Karpas-422 (cell line): ENCODE data around the gene GLRA3. TPM values are rescaled to one million over a fixed set of nuclear protein-coding genes. Genes with fewer than 3 reads are reported as not detected.

ENCODE experiments used
- DNase-seq: peaks from one replicate; pipeline ENCODE4 v3.0.0-alpha.2; 2015
- H2AFZ ChIP-seq: fragments of 200-600 bp; sonication (generic); 2 replicates; pipeline ENCODE4 v1.6.1; 2014; ENCODE audit warnings: antibody characterized with exemption, low read length, mixed read lengths
- H3K27ac ChIP-seq: fragments of 200-600 bp; sonication (generic); 2 replicates; pipeline ENCODE4 v1.5.1; 2014; ENCODE audit warnings: mild to moderate bottlenecking, low read length, moderate library complexity
- H3K27me3 ChIP-seq: fragments of 200-600 bp; sonication (generic); 2 replicates; pipeline ENCODE4 v1.6.1; 2014; ENCODE audit warnings: low read length, mixed read lengths
- H3K36me3 ChIP-seq: fragments of 200-600 bp; sonication (generic); 2 replicates; pipeline ENCODE4 v1.6.1; 2014; ENCODE audit warnings: low read length, mixed read lengths; ENCODE audit not compliant: insufficient read depth
- H3K4me1 ChIP-seq: fragments of 200-600 bp; sonication (generic); 2 replicates; pipeline ENCODE4 v1.6.1; 2014; ENCODE audit warnings: mild to moderate bottlenecking, low read length, mixed read lengths
- H3K4me2 ChIP-seq: fragments of 200-600 bp; sonication (generic); 2 replicates; pipeline ENCODE4 v1.6.1; 2014; ENCODE audit warnings: low read length, low read depth, mild to moderate bottlenecking; ENCODE audit not compliant: poor library complexity, severe bottlenecking
- H3K4me3 ChIP-seq: fragments of 200-600 bp; sonication (generic); 2 replicates; pipeline ENCODE4 v1.5.1; 2014; ENCODE audit warnings: mild to moderate bottlenecking, antibody characterized with exemption, low read length, mixed read lengths
- H3K79me2 ChIP-seq: fragments of 200-600 bp; sonication (generic); 2 replicates; pipeline ENCODE4 v1.6.1; 2014; ENCODE audit warnings: mild to moderate bottlenecking, low read length, mixed read lengths
- H3K9ac ChIP-seq: fragments of 200-600 bp; sonication (generic); 2 replicates; pipeline ENCODE4 v1.6.0; 2014; ENCODE audit warnings: low read length
- H3K9me2 ChIP-seq: fragments of 200-600 bp; sonication (generic), shearing (Covaris generic); replicated peaks from 2 replicates; pipeline ENCODE4 v1.6.0; 2014; ENCODE audit warnings: mild to moderate bottlenecking, low read length, moderate library complexity; ENCODE audit not compliant: insufficient read depth
- H3K9me3 ChIP-seq: fragments of 300-700, 200-600 bp; sonication (generic); 2 replicates; pipeline ENCODE4 v1.6.1; 2014; ENCODE audit warnings: low read length, mixed read lengths
- H4K20me1 ChIP-seq: fragments of 200-600 bp; sonication (generic); 2 replicates; pipeline ENCODE4 v1.6.1; 2014; ENCODE audit warnings: mild to moderate bottlenecking, antibody characterized with exemption, low read length, low read depth; ENCODE audit not compliant: insufficient read depth
- total RNA-seq: library from RNA; depleted of rRNA; stranded (reverse); fragments of >200 nt; shearing (Covaris generic); gene quantifications from 2 replicates; pipeline ENCODE4 v1.2.3, GENCODE V29; 2014; ENCODE audit warnings: low replicate concordance

Gene GLRA3
- total RNA-seq, 1 experiment from 2014 or later: not detected

- Histone ChIP-seq H3K27ac (no peak overlapping the region), H3K9me2 (no peaks in the 10 kb centered on the region), H3K36me3 (no peaks in the 10 kb centered on the region), H4K20me1 (no peaks in the 10 kb centered on the region), H3K9me3 (no peaks in the 10 kb centered on the region), H3K27me3 (no peaks in the 10 kb centered on the region), H3K4me2 (no peak overlapping the region), H3K79me2 (no peaks in the 10 kb centered on the region), H2AFZ (no peak overlapping the region), H3K4me3 (no peak overlapping the region), H3K9ac (no peak overlapping the region), H3K4me1 (no peaks in the 10 kb centered on the region)
- DNase-seq: no peak
These were observed 71.3 kb downstream of the GLRA3 start for GRCh38 chr4:174757736-174758135.

- no peaks in the 10 kb centered on the region for H3K36me3 ChIP-seq
- no peaks in the 10 kb centered on the region for H3K9me2 ChIP-seq
- H4K20me1 ChIP-seq: no peaks in the 10 kb centered on the region
- H2AFZ ChIP-seq: no peak overlapping the region
- H3K27me3 ChIP-seq: no peaks in the 10 kb centered on the region
- H3K9me3 ChIP-seq: no peaks in the 10 kb centered on the region
- H3K4me2 ChIP-seq: no peak overlapping the region
- H3K9ac ChIP-seq: no peak overlapping the region
- no peak overlapping the region for H3K4me3 ChIP-seq
- no peak overlapping the region for H3K27ac ChIP-seq
- DNase-seq: no peak
- no peaks in the 10 kb centered on the region for H3K79me2 ChIP-seq
- H3K4me1 ChIP-seq: no peaks in the 10 kb centered on the region
These were observed 76.0 kb downstream of the GLRA3 start for GRCh38 chr4:174753021-174753420.

- H3K27ac ChIP-seq: no peak overlapping the region
- no peaks in the 10 kb centered on the region for H3K79me2 ChIP-seq
- no peak overlapping the region for H3K4me3 ChIP-seq
- DNase-seq: no peak
- no peak overlapping the region for H3K9ac ChIP-seq
- no peak overlapping the region for H2AFZ ChIP-seq
- H3K4me2 ChIP-seq: no peak overlapping the region
- no peaks in the 10 kb centered on the region for H3K36me3 ChIP-seq
- no peaks in the 10 kb centered on the region for H3K27me3 ChIP-seq
- H3K9me3 ChIP-seq: no peaks in the 10 kb centered on the region
- no peaks in the 10 kb centered on the region for H3K4me1 ChIP-seq
- no peaks in the 10 kb centered on the region for H3K9me2 ChIP-seq
- H4K20me1 ChIP-seq: no peaks in the 10 kb centered on the region
These were observed 77.0 kb downstream of the GLRA3 start for GRCh38 chr4:174752026-174752425.

- no peak overlapping the region for H3K4me2 ChIP-seq
These were observed 80.0 kb downstream of the GLRA3 start for GRCh38 chr4:174749091-174749490.

GRCh38 chr4:174746710-174747109, 82.3 kb downstream of the GLRA3 start:
- no peaks in the 10 kb centered on the region for H3K4me1 ChIP-seq
- H3K4me3 ChIP-seq: no peak overlapping the region
- no peak overlapping the region for H3K4me2 ChIP-seq
- H3K27ac ChIP-seq: no peak overlapping the region
- DNase-seq: no peak
- no peaks in the 10 kb centered on the region for H4K20me1 ChIP-seq
- H3K9me2 ChIP-seq: no peaks in the 10 kb centered on the region
- H3K36me3 ChIP-seq: no peaks in the 10 kb centered on the region
- H3K27me3 ChIP-seq: no peaks in the 10 kb centered on the region
- H3K9me3 ChIP-seq: no peaks in the 10 kb centered on the region
- no peaks in the 10 kb centered on the region for H3K79me2 ChIP-seq
- H3K9ac ChIP-seq: no peak overlapping the region
- no peak overlapping the region for H2AFZ ChIP-seq

More at GRCh38 chr4:174749091-174749490, 80.0 kb downstream of the GLRA3 start:
- Histone ChIP-seq H3K27me3 (no peaks in the 10 kb centered on the region), H2AFZ (no peak overlapping the region), H3K4me1 (no peaks in the 10 kb centered on the region), H3K9me2 (no peaks in the 10 kb centered on the region), H3K9ac (no peak overlapping the region), H3K9me3 (no peaks in the 10 kb centered on the region), H3K27ac (no peak overlapping the region), H3K79me2 (no peaks in the 10 kb centered on the region), H4K20me1 (no peaks in the 10 kb centered on the region), H3K4me3 (no peak overlapping the region), H3K36me3 (no peaks in the 10 kb centered on the region)
- no peak for DNase-seq

- H3K36me3 ChIP-seq: no peaks in the 10 kb centered on the region
- no peak overlapping the region for H3K4me3 ChIP-seq
- H3K4me2 ChIP-seq: no peak overlapping the region
These were observed 86.5 kb downstream of the GLRA3 start for GRCh38 chr4:174742561-174742960.

GRCh38 chr4:174739576-174739975, 89.5 kb downstream of the GLRA3 start:
- Histone ChIP-seq H3K79me2 (no peaks in the 10 kb centered on the region), H3K27ac (no peak overlapping the region), H3K9me3 (no peaks in the 10 kb centered on the region), H3K9ac (no peak overlapping the region), H3K4me3 (no peak overlapping the region), H3K36me3 (no peaks in the 10 kb centered on the region), H3K27me3 (no peaks in the 10 kb centered on the region), H3K9me2 (no peaks in the 10 kb centered on the region), H4K20me1 (no peaks in the 10 kb centered on the region), H2AFZ (no peak overlapping the region), H3K4me2 (no peak overlapping the region), H3K4me1 (no peaks in the 10 kb centered on the region)
- DNase-seq: no peak

More at GRCh38 chr4:174742561-174742960, 86.5 kb downstream of the GLRA3 start:
- H3K79me2 ChIP-seq: no peaks in the 10 kb centered on the region
- no peaks in the 10 kb centered on the region for H3K27me3 ChIP-seq
- no peaks in the 10 kb centered on the region for H3K4me1 ChIP-seq
- no peak overlapping the region for H3K9ac ChIP-seq
- no peaks in the 10 kb centered on the region for H3K9me2 ChIP-seq
- no peak for DNase-seq
- H3K9me3 ChIP-seq: no peaks in the 10 kb centered on the region
- H2AFZ ChIP-seq: no peak overlapping the region
- H3K27ac ChIP-seq: no peak overlapping the region
- no peaks in the 10 kb centered on the region for H4K20me1 ChIP-seq

GRCh38 chr4:174734181-174734580, 94.9 kb downstream of the GLRA3 start:
- no peak overlapping the region for H2AFZ ChIP-seq
- H3K4me1 ChIP-seq: no peaks in the 10 kb centered on the region
- H3K9me3 ChIP-seq: no peaks in the 10 kb centered on the region
- no peaks in the 10 kb centered on the region for H3K36me3 ChIP-seq
- no peak for DNase-seq
- H3K27me3 ChIP-seq: no peaks in the 10 kb centered on the region
- no peak overlapping the region for H3K4me3 ChIP-seq
- no peak overlapping the region for H3K27ac ChIP-seq
- no peak overlapping the region for H3K4me2 ChIP-seq
- no peak overlapping the region for H3K9ac ChIP-seq
- H4K20me1 ChIP-seq: no peaks in the 10 kb centered on the region
- H3K79me2 ChIP-seq: no peaks in the 10 kb centered on the region
- H3K9me2 ChIP-seq: no peaks in the 10 kb centered on the region

GRCh38 chr4:174717828-174718227, 111.2 kb downstream of the GLRA3 start:
- Histone ChIP-seq H3K4me2 (no peak overlapping the region), H3K4me1 (no peaks in the 10 kb centered on the region), H3K27ac (no peak overlapping the region), H2AFZ (no peak overlapping the region), H3K27me3 (no peaks in the 10 kb centered on the region), H3K9me2 (no peaks in the 10 kb centered on the region), H3K79me2 (no peaks in the 10 kb centered on the region), H4K20me1 (no peaks in the 10 kb centered on the region), H3K9me3 (no peaks in the 10 kb centered on the region), H3K9ac (no peak overlapping the region), H3K36me3 (no peaks in the 10 kb centered on the region), H3K4me3 (no peak overlapping the region)
- DNase-seq: no peak
